ENCODE data around the gene LAMP1.
A peak's percentile ranks its signal among the peaks of the same experiment; 100 is the strongest.

The LAMP1 gene

DNA sequence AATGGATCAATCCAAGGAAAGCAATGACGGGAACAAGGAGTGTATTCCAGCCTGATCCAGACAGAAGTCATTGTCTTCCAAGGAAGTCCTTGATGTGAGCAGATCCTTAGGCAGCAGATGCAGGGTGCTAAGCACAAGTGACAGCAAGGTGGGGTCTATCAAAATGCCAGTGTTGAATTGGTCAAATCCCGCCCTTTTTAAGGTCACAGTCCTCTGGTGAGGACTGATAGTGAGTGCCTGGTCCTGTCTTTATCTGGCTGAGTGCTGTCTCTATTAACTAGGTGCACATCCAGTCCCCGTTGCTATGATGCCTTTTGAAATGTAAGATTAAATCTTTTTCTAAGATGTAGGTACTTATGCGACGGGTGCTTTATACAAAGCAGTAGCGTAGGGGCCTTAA is 1.3 kb upstream of the LAMP1 start:
- in situ Hi-C loops (cut with MboI; ENCODE audit: low pct_unique_long_range_greater_than_20kb, low sequenced_read_pairs, unreplicated experiment) = no loop called here
- TF ChIP-seq, protein P1, sequence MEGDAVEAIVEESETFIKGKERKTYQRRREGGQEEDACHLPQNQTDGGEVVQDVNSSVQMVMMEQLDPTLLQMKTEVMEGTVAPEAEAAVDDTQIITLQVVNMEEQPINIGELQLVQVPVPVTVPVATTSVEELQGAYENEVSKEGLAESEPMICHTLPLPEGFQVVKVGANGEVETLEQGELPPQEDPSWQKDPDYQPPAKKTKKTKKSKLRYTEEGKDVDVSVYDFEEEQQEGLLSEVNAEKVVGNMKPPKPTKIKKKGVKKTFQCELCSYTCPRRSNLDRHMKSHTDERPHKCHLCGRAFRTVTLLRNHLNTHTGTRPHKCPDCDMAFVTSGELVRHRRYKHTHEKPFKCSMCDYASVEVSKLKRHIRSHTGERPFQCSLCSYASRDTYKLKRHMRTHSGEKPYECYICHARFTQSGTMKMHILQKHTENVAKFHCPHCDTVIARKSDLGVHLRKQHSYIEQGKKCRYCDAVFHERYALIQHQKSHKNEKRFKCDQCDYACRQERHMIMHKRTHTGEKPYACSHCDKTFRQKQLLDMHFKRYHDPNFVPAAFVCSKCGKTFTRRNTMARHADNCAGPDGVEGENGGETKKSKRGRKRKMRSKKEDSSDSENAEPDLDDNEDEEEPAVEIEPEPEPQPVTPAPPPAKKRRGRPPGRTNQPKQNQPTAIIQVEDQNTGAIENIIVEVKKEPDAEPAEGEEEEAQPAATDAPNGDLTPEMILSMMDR (IDR thresholded peaks at IDR 0.05; ENCODE audit: extremely low read depth, insufficient read depth, missing control alignments) = no peak
- no peak for DNase-seq (ENCODE audit: low spot score)

DNA sequence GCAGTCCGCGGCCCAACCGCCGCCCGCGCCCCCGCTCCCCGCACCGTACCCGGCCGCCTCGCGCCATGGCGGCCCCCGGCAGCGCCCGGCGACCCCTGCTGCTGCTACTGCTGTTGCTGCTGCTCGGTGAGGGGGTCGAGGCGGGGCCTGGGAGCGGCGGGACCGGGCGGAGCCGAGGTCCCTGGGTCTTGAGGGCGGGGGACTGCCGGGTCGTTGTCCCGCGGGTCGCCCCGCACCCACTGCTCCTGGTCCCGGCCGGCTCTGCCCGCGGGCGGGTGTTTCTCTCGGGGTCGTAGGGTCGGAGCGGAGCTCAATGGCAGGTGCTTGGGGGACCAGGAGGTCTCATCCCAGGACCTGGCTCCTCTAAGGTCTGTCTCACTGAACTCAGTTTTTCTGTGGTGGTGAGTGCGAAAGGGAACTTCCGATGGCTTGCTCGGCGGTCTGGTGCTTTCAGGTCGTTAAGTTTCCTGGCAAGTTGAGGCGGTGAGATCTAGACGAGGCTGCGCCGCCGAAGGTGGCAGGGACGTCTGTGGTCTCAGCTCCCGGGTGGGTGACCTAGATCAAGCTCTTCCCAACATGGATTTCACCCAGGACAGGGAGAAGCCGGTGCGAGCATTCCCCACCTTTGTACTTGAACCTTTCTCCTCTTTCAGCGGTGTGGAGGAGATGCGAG is 467 bp downstream of the LAMP1 start:
- TF ChIP-seq, protein P1 (IDR thresholded peaks at IDR 0.05; ENCODE audit: extremely low read depth, insufficient read depth, missing control alignments) = no peak
- DNase-seq (ENCODE audit: low spot score) = peak; percentile 68
- in situ Hi-C loops (cut with MboI; ENCODE audit: low pct_unique_long_range_greater_than_20kb, low sequenced_read_pairs, unreplicated experiment) = no loop called here

- TF ChIP-seq, protein P1 (IDR thresholded peaks at IDR 0.05; ENCODE audit: extremely low read depth, insufficient read depth, missing control alignments) = no peak
- in situ Hi-C loops (cut with MboI; ENCODE audit: low pct_unique_long_range_greater_than_20kb, low sequenced_read_pairs, unreplicated experiment) = no loop called here
- DNase-seq (ENCODE audit: low spot score) = no peak
These were observed 1.3 kb downstream of the LAMP1 start for GRCh38 chr13:113298043-113298945.

DNA sequence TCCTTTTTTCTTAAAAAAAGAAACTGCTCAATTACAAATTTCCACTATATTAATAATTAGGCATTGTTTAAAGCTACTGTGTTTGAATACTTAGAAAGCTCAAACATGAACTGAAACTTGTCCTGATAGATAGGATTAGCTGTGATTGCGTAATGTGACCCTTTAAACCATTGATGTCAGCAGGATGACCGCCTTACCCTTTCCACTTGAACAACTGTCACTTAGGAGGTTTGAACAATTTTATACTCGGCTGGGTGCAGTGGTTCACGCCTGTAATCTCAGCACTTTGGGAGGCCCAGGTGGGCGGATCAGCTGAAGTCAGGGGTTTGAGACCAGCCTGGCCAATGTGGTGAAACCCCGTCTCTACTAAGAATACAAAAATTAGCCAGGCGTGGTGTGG is 2.9 kb downstream of the LAMP1 start:
- in situ Hi-C loops (cut with MboI; ENCODE audit: low pct_unique_long_range_greater_than_20kb, low sequenced_read_pairs, unreplicated experiment) = no loop called here
- TF ChIP-seq, protein P1 (IDR thresholded peaks at IDR 0.05; ENCODE audit: extremely low read depth, insufficient read depth, missing control alignments) = no peak
- peak; percentile 75 for DNase-seq (ENCODE audit: low spot score)

DNA sequence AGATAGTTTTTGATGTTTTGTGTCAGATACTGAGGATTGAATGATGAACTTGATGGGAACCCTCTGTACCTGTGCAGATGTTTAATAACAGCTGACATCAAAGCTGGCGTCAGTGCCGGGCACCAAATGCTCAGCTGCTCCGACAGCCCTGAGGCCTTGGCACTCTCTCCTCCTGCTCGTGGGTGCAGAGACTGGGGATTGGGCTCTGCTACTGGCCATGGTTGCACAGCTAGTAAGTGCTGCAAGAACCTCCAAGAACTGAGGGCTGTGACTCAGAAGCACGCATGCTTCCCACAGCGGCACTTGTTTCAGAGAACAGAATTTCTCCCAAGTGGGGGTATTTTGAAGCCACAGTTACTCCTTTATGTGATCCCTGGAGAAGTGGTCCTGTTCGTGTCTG is 5.9 kb downstream of the LAMP1 start:
- in situ Hi-C loops (cut with MboI; ENCODE audit: low pct_unique_long_range_greater_than_20kb, low sequenced_read_pairs, unreplicated experiment) = no loop called here
- no peak for DNase-seq (ENCODE audit: low spot score)
- TF ChIP-seq, protein P1 (IDR thresholded peaks at IDR 0.05; ENCODE audit: extremely low read depth, insufficient read depth, missing control alignments) = no peak

GRCh38 chr13:113304121-113304520 is 7.1 kb downstream of the LAMP1 start:
- TF ChIP-seq, protein P1 (IDR thresholded peaks at IDR 0.05; ENCODE audit: extremely low read depth, insufficient read depth, missing control alignments) = no peak
- in situ Hi-C loops (cut with MboI; ENCODE audit: low pct_unique_long_range_greater_than_20kb, low sequenced_read_pairs, unreplicated experiment) = no loop called here
- no peak for DNase-seq (ENCODE audit: low spot score)

Measured in GM13977 (cell line).